HG02798 (cell line): ENCODE measurements around the gene WDR12.
"Not testable (repeated sequence)": the region's sequence is repeated elsewhere in the genome, so short reads cannot be mapped to it uniquely, and the experiment has no call there.

Experiments
- ATAC-seq: cut with Tn5 transposase; IDR thresholded peaks from one replicate; pipeline ENCODE4 v1.9.1; 2021; ENCODE audit warnings: mild to moderate bottlenecking; ENCODE audit not compliant: unreplicated experiment, poor library complexity

WDR12 gene

DNA sequence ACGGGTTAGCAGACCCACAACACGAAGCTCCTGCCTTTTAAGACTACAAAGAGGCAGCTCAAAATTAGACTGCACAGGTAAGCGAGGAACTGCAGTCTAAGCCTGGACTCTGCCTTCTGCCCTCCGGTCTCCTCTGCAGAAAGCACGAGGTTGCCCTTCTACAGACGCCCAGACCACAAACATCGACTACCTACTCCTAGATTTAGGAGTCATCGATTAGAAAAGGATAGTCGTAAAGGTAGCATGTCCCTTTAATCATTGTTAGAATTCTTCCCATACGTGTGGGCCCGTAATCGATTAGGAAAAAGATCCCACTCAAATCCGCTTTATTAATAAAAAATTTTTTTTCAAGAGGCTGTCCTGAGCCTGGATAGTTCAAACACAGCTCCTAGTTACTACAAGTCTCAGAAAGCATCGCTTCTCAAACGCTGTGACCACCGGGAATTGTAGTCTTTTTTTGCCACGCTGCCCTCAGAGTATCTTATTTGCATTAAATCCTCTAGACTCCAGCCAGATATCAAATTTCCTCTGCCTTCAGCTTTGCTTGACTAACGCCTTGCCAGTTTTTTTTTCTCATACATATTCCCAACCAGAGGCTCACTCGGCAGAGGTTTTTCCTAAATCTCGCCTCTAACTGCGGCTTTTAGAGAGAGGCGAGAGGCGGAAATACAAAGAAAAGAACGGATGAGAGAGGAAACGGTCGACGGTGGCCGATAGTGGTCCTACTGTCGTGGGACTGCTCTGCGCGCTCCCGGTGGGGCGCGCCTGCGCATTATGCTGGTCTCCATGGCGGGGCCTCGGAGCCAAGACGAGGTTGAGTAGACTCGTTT, at the start of gene WDR12, which contains the start of gene CARF:
Gene WDR12 (minus strand): TSS at position 162 of the 830 bp plus-strand sequence. CDS start 197 bp downstream, outside the sequence.
Gene CARF (plus strand): TSS at position 764 of the 830 bp plus-strand sequence. CDS start 29,628 bp downstream, outside the sequence.
- ATAC-seq: peak; percentile 85

DNA sequence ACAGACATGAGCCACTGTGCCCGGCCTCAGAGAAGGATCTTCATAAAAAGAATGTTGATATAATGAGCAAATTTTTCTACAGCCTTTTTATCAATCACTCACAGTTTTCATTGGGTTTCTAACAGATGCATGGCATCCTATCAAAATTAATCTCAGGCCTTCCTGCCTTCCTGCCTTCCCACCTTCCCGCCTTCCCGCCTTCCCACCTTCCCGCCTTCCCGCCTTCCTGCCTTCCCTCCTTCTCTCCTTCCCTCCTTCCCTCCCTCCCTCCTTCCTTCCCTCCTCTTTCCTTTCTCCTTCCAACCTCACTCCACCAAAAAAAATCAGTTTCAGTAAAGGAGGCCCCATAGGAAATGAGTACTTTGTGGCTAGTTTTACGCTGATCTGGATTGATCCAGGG, 49.1 kb upstream of the WDR12 start:
- ATAC-seq: no peak

DNA sequence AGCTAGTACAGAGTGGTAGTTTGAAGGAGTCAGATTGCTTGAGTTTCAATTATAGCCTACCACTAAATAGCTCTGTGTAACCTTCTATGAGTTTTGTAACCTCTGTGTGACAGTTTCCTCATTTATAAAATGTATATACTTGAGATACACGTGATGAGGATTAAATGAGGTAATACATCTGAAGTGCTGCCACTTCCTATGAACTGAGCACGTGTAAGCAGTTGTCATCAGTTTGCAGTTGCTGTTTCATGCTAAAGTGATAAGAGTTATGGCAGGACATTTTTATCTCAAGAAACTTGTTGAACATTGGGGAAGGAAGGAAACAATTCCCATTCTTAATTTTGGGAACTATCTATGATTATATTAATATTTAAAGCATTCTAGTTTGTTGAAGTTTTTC, 39.1 kb upstream of the WDR12 start:
- ATAC-seq: no peak

DNA sequence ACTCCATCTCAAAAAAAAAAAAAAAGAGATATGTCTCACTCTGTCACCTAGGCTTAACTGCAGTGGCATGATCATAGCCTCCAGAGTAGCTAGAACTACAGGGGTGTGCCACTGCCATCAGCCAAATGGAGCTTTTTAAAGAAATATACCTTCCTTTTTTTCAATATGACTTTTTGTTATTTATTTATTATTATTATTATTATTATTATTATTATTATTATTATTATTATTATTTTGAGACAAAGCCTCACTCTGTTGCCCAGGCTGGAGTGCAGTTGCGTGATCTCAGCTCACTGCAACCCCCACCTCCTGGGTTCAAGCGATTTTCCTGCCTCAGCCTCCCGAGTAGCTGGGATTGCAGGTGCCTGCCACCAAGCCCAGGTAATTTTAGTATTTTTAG, 37.9 kb upstream of the WDR12 start:
- not testable (repeated sequence) for ATAC-seq

DNA sequence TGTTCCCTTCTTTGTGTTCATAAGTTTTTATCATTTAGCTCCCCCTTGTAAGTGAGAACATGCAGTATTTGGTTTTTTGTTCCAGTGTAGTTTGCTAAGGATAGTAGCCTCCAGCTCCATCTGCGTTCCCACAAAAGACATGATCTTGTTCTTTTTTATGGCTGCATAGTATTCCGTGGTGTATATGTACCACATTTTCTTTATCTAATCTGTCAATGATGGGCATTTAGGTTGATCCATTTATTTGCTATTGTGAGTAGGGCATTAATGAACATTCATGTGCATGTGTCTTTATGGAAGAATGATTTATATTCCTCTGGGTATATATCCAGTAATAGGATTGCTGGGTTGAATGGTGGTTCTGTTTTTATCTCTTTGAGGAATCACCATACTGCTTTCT, 34.0 kb upstream of the WDR12 start:
- ATAC-seq: no peak

DNA sequence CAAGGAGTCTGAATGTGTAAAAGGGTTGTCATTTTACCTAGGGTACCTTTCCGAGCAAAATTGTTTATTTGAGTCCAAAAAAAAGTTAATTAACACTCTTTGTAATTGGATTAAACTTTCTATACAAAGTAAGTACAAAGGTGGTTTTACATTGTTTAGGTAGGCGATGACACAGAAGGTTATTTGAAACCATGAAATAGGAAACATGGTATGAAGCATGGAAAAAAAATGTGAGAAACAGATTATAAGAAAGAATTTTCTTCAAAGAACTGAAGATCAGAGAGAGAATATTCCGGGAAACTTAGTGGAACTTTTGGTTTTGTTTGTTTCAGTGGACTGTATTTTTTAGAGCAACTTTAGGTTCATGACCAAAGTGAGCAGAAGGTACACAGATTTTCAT, 33.3 kb upstream of the WDR12 start:
- no peak for ATAC-seq

DNA sequence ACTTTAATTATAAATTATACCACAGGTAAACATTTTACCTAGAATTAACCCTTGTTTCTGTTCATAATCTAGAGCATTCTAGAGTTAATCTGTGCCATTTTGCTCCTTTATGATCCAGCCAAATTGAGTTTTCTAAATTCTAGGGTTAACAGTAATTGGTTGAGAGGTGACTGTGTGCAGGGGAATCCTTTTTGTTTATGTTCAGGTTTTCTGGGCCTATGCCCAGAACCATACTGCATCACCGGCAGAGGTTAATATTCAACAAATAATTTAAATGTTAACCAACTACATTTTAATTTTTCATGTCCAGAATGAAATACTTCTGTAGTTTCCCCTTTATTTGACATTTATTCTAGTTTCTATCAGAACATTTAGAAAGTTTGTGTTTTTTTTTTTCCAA, 32.9 kb upstream of the WDR12 start:
- no peak for ATAC-seq

DNA sequence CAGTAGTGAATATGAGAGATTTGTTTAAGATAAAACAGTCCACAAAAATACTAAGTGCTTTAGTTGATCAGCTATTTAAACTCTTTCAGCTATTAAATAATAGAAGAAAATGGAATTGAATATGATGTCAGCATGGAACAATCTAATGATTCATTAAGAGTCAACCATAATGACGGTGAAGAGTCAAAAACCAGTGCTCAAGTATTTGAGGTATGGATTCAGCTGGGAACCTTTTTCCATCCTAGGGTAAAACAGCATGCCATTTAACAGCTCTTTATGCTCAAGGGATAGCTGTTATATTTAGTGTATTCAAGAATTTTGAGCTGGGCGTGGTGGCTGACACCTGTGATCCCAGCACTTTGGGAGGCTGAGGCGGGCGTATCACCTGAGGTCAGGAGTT, 30.3 kb upstream of the WDR12 start:
- no peak for ATAC-seq

DNA sequence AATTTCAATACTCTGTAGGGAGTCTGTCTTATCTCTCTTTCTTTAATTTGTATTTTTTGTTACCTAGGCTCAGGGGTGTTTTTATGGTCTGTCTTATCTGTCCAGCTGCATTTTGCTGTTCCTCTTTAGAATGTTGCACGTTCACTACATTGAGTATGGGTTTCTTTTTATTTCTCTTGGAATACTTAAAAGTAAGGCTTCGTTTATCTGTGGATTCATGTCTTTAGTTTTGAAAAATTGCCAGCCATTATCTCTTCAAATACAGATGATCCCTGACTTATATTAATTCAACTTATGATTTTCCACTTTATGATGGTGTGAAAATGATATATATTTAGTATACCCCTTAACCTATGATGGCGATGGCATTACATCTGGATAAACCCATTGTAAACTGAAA, 27.5 kb upstream of the WDR12 start:
- ATAC-seq: no peak

DNA sequence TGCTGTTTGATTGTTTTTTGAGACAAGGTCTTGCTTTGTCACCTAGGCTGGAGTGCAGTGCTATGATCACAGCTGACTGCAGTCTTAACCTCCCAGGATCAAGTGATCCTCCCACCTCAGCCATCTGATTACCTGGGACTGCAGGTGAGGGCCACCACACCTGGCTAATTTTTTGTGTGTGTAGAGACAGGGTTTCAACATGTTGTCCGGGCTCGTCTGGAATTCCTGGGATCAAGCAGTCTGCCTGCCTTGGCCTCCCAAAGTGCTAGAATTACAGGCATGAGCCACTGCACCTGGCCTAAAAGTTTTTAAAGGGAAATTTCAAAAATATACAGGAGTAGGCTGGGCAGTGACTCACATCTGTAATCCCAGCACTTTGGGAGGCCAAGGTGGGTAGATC, 23.0 kb upstream of the WDR12 start:
- no peak for ATAC-seq

DNA sequence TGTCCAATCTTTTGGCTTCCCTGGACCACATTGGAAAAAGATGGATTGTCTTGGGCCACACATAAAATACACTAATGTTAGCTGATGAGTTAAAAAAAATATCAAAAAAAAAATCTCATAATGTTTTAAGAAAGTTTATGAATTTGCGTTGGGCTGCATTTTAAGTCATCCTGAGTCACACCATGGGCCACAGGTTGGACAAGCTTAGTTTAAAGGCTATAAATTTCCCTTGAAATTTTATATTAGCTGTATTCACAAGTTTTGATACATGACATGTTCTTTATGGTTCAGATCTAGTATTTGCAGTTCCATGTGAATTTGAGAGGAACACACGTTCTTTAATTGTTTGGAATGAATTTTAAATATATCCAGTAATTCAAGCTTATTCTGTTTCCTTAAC, 22.5 kb upstream of the WDR12 start:
- no peak for ATAC-seq

DNA sequence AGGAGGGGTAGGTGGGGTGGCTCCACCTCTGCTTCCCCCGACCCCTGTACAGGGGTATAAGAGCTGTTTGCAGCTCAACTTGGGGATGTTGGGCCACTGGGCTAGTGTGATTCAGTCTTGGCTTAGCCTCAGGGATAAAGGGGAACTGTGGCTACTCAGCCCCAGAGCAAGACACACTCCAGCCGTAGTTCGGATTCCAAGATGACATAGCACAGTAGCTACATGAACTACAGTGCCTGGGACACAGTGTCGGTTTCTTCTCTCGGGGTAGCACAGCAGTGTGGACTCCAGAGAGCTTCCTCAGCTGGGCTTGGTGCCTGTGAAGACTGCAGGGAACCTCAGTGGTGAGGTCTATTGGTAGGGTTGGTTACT, 21.7 kb upstream of the WDR12 start:
- no peak for ATAC-seq

DNA sequence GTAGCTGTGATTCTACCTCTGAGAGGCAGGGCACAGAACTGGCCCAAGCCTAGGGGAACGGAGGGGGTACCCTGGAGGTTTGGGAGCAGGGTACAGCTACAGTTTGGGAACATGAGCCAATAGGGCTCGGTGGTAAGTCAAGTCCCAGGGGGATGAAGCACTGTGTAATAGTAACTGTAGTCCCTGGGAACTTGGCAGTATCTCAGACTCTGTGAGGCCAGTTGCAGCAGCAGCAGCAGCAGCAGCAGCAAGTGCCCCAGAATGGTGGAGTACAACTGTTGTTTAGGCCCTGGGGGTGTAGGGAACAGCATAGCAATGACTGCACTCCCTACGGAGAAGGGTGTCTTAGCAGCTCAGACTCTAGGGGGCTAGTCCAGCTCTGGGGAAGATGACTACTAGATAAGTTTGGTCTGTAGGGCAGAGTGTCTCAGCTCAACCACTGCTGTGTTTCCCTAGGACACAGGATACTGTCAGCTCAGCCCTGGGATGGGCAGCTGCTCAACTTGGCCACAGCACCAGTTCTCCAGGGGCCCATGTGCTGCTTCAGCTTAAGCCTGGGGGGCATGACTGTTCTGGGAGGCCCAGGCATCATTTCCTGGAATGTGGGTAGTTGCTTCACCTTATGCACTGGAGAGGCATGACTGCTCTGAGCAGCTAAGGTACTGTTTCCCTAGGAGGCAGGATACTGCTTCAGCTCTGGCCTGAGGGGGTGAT, 21.1 kb upstream of the WDR12 start:
- ATAC-seq: no peak

DNA sequence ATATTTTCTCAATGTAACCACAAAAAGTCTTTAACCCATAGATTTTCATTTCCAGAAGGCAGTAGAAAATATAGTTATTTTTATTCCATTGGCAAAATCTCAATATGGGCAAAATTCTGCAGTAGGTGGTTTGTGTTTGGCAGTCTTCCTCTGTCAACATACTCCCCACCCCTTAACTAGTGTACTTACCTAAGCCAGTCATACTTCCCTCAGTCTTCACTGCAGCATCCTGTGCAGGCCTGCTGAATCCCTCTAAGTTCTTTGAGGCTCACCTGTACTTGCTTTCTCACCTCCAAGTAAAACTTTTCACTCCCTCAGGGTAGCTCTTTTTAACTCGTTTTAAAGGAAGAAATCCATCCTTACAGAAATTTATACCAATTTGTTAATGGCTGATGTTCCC, 7.4 kb upstream of the WDR12 start:
- no peak for ATAC-seq

DNA sequence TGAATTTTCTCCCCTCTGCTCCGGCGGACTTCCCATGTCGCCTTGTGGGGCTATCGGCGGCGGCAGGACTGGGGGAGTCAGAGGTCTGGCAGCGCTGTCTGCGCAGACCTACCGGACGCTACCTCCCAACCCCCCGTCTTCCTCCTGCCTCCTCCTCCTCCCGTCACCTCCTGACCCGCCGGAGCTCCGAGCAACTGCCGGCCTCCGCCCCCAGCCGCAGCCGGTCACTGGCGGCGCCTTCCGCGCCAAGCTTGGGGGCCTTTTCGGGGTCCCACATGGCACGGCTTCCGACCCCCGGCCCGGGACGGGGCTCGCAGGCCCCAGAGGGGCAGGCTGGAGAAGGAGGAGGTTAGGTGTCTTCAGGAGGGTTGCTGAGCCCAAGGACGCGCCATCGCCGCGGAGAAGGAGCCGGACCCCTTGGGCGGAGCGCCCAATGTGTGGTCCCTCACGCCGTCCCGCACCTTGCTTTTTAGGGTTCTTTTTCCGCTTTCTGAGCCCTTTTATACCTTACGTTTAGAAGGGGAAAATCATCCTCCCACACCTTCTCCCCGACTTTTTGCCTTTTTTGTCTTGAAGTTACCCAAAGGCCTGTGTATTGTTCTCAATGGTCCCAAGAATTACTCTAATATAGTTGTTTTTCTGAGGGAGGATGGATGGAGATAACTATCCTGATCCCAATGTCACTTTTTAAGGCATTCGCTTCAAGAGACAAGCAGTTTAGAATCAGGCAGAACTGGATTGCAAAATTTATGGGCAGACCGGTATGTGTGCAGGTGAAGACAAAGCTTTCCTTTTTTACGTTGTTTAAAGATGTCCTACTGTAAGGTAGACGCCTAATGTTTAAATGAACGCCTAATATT, 1.1 kb upstream of the WDR12 start:
- peak; percentile 66 for ATAC-seq

DNA sequence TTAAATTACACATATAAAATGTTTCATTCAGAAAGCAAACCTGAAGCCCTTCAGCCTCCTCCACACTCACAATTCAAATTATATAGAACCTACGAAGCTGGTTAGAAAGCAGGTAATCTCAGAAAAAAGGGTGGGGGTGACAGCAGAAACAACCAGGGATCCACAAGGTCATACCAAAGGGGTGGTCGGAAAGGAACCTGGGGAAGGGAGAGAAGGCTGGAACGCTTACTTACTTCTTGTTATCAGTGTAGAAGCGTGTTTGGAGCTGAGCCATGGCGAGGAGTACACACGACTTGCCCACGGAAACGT, 316 bp downstream of the WDR12 start:
- ATAC-seq: peak; percentile 11

DNA sequence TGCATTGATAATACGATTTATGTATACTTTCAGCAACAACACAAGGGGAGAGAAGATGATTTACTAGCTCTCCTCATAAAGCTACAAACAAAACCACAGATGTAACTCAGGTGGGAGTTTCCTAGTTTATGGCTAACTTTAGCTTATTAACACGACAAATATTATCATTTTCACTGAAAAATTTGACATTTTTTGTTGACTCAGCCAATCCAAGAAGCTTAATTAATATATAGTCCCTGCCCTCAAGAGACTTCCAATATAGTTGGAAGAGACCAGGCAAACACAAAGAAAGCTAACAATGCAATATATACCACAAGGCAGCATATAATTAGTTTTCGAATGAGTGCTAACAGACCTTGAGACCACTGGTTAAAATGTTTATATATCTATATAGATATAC, 775 bp downstream of the WDR12 start:
- no peak for ATAC-seq

DNA sequence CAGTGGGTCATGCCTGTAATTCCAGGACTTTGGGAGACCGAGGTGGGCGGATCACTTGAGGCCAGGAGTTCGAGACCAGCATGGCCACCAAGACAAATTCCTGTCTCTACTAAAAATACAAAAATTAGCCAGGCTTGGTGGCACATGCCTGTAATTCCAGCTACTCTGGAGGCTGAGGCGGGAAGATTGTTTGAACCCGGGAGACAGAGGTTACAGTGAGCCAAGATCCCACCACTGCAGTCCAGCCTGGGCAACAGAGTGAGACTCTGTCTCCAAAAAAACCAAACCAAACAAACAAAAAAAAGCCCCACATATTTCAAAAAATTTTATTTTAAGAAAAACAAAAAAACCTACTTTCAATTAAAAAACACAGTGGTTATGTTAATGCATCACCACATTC, 1.2 kb downstream of the WDR12 start:
- not testable (repeated sequence) for ATAC-seq

DNA sequence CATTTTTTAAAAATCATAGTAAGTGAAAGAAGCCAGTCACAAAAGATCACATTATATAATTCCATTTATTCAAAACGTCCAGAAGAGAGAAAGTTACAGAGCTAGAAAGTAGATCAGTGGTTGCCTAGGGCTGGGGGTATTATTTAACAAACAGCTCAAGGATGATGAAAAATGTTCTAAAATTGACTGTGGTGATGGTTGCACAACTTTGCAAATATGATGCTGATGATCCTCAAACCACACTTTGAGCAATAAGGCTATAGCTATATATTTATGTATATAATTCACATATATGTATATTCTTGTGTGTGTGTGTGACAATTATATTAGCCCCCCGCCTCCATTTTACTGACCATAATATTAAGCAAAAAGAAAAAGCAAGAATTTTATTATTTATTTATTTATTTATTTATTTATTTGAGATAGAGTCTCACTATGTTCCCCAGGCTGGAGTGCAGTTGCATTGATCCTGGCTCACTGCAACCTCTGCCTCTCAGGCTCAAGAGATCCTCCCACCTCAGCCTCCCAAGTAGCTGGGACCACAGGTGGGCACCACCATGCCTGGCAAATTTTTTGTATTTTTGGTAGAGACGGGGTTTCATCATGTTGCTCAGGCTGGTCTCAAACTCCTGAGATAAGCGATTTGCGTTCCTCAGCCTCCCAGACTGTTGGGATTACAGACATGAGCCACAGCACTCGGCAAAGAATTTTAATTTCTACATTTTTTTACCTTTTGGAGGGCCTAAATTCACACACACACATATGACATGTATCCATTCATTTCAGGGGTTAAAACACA, 1.9 kb downstream of the WDR12 start:
- ATAC-seq: no peak

DNA sequence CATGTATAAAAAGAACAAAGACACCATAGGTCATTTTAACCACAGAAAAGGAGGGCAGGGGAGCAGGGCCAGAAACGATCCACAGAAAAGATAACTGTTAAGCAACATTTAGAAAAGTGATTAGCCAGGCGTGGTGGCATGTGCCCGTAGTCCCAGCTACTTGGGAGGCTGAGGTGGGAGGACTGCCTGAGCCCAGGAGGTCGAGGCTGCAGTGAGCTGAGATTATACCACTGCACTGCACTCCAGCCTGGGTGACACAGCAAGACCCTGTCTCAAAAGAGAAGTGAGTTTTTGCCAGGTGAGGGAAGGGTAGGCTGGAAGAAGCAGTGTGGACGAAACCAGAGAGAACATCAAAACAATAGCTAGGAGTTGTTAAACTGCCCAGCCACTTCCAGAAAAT, 3.3 kb downstream of the WDR12 start:
- no peak for ATAC-seq
